HG02852 (cell line): ENCODE data around the gene C10orf71.

Source experiments
- ATAC-seq: cut with Tn5 transposase; IDR thresholded peaks from one replicate; pipeline ENCODE4 v1.9.1; 2021; ENCODE audit warnings: mild to moderate bottlenecking, moderate library complexity; ENCODE audit not compliant: unreplicated experiment

Gene C10orf71

DNA sequence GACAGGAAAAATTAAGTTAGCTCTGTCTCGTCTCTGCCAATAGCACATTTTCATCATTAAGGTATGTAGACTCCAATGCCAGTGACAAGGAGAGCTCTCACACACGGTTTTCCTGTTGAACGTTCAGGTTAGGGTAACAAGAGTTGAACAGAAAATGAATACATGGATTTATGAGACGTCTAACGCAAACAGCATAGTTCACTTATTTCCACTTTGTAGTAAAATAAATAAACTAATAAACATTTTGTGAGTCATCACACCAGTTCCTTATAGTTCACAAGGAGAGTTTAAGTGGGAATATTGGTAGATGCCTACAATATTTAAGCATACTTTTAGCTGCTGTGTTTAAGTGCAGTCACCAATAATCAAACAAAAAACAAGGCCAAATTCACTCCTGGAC is 75.8 kb downstream of the C10orf71 start:
- no peak for ATAC-seq

DNA sequence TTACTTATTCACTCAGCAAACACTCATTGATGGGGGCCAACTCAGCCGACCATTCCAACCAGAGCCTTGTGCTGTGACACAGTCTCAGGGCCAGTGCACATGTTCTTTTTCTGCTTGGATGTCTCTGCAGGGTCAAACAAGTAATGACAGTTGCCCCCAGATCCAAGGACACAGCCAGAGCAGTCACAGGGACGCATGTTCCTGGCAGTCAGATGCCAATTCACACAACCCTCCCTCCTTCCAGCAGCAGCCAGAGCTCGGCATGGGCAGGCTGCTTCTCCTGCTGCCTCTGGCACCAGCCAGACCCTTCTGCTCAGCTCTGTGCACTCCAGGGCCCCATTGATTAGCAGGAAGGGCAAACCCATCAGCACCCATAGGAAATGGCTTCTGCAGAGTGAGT is 76.6 kb downstream of the C10orf71 start:
- ATAC-seq, result no peak
